HG02798 (cell line): ENCODE results near the gene ATG5.
"Not testable (repeated sequence)": the region's sequence is repeated elsewhere in the genome, so short reads cannot be mapped to it uniquely, and the experiment has no call there.

Experiments
- ATAC-seq: cut with Tn5 transposase; IDR thresholded peaks from one replicate; pipeline ENCODE4 v1.9.1; 2021; ENCODE audit warnings: mild to moderate bottlenecking; ENCODE audit not compliant: unreplicated experiment, poor library complexity

The ATG5 gene

GRCh38 chr6:106162921-106163320, 162.6 kb downstream of the ATG5 start:
- ATAC-seq = no peak

DNA sequence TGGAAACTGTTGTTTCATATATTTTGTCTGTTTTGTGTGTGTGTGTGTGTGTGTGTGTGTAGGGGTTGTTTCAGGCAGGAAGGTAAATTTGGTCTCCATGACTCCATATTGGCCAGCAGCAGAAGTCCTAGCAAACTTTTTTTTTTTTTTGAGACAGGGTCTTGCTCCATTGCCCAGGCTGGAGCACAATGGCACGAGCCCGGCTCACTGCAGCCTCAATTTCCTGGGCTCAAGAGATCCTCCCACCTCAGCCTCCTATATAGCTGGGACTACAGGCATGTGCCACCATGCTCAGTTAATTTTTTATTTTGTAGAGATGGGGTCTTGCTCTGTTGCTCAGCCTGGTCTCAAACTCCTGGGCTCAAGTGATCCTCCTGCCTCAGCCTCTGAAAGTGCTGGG, 163.7 kb downstream of the ATG5 start:
- ATAC-seq = no peak

- ATAC-seq = no peak
Measured at GRCh38 chr6:106161311-106161874, 164.2 kb downstream of the ATG5 start.

DNA sequence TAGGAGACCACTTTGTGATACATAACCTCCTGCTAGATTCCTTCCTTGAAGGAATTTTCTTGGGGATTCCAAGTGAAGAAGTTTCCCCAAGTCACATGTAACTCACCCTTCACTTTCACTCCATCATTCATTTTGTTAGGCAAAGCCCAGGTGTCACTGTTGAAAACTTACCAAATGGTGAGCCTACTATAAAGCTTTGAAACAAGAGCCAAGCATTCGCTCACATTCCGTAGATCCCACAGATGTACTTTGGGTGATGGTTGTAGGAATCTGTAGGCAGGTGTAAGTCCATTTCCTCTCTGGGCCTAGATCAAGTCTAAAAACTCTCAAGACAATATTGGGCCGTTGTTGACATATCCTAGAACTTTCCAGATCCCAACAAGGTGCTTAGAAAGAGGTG, 165.4 kb downstream of the ATG5 start:
- no peak for ATAC-seq

DNA sequence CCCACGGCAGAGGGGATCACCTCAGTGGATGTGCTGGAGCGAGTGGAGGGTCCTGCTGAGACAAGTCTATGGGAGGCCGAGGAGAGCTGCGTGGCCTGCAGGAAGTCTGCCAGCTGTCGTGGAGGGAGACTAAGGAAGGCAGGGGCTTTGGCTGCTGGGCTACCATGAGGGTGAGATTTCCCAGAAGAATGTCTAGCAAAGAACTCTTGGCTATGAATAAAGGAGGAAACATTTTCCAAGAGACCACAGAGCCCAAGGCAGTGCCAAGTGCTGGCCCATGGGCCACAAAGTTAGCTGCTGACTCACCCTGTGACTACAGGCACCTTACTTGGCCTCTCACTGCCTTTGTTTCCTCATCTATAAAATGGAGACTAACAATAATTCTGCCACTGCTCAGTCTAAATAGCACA, 166.0 kb downstream of the ATG5 start:
- no peak for ATAC-seq

GRCh38 chr6:106158816-106159215, 166.7 kb downstream of the ATG5 start:
- ATAC-seq = no peak

GRCh38 chr6:106156863-106157262, 168.7 kb downstream of the ATG5 start:
- no peak for ATAC-seq

GRCh38 chr6:106156413-106156812, 169.1 kb downstream of the ATG5 start:
- no peak for ATAC-seq

- no peak for ATAC-seq
Measured at GRCh38 chr6:106155219-106155830, 170.2 kb downstream of the ATG5 start.

DNA sequence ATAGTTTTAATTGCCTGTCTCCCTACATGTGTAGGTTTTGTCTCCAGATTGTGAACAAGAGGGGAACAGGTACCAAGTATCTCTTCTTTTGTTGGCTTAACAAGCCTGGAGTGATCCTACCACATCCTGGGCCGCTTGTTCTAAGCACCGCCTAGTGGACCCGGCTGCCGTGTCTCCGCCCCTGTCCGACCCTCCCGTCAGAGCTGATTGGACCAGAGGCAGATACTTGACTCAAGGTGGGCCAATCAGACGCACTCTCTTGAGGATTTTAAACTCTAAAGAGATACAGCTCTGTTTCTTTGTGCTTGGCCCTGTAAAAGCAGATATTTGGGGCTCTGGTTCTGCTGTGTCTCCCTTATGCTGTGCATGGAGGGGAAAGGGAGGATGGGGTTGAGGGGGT, 171.2 kb downstream of the ATG5 start:
- no peak for ATAC-seq

DNA sequence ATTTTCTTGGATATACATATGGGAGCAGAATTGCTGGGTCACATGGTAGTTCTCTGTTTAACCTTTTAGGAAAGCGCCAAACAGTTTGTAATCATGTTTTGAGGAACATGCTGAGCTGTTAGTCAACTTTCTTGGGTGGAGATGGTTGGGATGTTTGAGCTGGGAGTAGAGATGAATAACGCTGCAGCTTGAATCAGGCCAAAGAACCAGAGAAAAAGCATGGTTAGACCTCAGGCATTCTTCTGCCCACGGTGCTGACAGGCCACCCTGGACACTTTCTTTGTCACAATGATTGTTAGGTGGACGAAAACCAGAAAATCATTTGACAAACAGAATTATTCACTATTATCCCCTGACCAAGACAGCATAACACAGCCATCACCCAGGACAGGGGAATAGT, 172.6 kb downstream of the ATG5 start:
- ATAC-seq = no peak

DNA sequence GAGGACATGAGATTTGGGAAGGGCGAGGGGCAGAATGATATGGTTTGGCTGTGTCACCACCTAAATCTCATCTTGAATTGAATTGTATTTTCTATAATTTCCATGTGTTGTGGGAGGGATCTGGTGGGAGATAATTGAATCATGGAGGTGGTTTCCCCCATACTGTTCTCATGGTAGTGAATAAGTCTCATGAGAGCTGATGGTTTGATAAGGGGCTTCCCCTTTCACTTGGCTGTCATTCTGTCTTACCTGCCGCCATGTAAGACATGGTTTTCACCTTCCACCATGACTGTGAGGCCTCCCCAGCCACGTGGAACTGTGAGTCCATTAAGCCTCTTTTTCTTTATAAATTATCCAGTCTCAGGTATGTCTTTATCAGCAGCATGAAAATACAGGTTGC, 173.1 kb downstream of the ATG5 start:
- not testable (repeated sequence) for ATAC-seq

GRCh38 chr6:106149472-106150069, 176.0 kb downstream of the ATG5 start:
- ATAC-seq = peak; percentile 31

DNA sequence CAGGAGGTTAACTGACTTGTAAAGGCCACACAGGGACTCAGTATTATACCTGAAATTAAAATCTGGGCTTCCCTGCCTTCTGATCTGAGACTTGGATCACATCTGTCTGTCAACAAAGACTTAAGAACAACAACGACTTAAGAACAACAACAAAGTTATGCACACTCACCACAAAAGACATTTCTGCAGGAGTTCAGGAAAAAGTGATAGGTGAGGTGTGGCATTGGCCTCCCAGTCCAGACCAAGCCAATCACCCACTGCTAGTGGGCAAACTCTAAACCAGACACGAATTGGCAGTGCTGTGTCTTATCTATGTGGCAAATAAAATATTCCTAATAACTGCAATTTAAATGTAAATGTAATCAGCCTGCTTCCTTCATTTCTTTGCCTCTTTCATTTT, 178.1 kb downstream of the ATG5 start:
- ATAC-seq = no peak

- peak; percentile 30 for ATAC-seq
Measured at GRCh38 chr6:106146852-106147351, 178.7 kb downstream of the ATG5 start.

DNA sequence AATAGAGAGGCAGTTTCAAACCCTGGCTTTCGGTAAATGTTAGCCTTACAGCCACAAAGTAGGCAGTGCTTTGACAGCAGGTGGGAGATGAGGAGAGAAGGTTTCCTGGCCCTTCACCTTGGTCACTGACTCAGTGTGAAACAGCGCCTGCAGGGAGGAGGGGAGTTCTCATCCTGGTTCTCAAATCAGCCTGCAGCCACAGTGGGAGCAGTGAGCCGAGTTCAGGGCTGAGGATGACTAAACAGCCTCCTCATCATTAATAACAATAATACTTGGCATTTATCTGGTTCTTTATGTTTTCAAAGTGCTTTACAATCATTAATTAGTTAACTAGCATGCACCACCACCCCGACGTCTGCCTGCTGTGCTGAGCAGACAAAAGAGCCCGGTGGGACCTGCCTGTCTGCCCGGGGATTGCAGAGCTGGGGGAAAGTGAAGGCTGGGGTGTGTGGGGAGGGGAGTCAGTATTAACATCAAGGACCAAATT, 179.8 kb downstream of the ATG5 start:
- peak; percentile 35 for ATAC-seq

GRCh38 chr6:106145144-106145543, 180.4 kb downstream of the ATG5 start:
- ATAC-seq = no peak

- ATAC-seq = no peak
Measured at GRCh38 chr6:106143665-106144064, 181.9 kb downstream of the ATG5 start.

DNA sequence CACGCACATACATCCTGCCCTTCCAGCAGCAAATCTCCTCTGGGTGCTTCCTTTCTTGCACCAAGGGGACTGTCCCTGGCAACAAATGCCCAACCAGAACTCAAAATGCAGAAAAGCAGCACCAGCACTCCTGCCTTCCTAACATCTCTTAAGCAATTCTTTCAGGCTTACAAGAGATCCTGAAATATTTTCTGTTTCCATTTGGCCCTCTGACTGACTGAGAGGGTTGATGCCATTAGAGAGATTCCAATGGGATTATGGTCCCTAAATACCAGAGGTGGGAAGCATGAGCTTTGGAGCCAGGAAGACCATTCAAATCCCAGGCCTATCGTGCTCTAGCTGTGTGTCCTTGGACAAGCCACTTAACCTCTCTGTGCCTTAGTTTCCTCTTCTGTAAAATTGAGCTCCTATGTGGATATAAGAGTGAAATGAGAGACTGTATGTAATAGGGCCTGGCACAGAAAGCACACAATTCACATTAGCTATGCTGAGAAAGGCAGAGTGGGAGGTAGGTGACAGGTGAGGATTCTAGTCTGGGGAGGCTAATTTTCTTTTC, 182.6 kb downstream of the ATG5 start:
- no peak for ATAC-seq

GRCh38 chr6:106141441-106142237, 183.9 kb downstream of the ATG5 start:
- peak; percentile 81 for ATAC-seq

- ATAC-seq = no peak
Measured at GRCh38 chr6:106138151-106138550, 187.4 kb downstream of the ATG5 start.
